HG02943 (cell line): ENCODE data around the gene RDH8.
"Not testable (repeated sequence)": the region's sequence is repeated elsewhere in the genome, so short reads cannot be mapped to it uniquely, and the experiment has no call there.

Experiments used
- ATAC-seq: cut with Tn5 transposase; IDR thresholded peaks from one replicate; pipeline ENCODE4 v1.9.1; 2021; ENCODE audit warnings: mild to moderate bottlenecking, low read depth, moderate library complexity; ENCODE audit not compliant: unreplicated experiment

Gene RDH8

DNA sequence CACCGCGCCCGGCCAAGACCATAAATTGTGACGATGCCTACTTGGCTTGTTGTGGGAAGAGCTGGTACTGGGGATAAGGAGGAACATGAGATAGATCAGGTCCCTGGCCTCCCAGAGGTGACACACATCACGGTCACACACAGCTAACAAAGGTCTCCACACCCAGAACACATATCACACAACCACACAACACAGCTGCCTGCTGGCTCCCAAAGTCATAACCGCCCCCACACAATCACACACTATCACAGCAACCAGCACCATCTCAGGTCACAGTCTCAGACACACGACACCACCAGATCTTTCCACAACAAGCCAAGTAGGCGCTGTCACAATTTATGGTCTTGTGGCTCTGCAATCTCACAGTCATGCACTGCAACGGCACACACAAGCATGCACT is 8.7 kb upstream of the RDH8 start:
- no peak for ATAC-seq

DNA sequence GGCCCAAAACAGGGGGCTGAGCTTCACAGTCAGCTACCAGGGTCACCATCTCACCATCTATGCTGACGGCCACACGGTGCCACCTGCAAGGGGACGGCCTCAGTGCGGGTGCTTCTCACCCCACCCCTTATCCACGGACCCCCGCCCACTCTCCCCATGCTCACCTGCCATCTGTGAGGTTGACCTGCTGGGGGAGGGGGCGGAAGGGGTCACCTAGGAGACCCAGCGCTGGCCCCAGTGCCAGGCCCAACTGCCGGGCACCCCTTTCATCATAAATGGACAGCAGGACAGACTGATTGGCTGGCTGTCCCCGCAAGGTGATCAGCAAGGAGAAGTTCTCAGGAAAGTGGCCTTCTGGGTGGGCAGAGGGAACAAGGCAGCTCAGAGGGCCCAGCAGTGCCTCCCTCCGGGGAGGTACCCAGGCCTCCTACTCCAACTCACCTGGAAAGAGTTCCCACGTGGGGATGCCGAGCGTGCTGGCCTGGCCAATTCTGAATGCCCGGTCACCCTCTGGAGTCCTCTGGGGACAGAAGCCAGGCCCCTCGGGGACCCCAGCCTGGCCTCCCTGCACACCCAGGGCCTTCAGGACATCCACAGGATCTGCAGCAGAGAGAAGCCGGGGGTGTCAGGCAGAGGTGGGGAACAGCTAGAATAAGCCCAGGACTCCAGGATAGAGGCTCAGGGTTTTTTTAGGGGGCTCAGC is 7.5 kb upstream of the RDH8 start:
- no peak for ATAC-seq

DNA sequence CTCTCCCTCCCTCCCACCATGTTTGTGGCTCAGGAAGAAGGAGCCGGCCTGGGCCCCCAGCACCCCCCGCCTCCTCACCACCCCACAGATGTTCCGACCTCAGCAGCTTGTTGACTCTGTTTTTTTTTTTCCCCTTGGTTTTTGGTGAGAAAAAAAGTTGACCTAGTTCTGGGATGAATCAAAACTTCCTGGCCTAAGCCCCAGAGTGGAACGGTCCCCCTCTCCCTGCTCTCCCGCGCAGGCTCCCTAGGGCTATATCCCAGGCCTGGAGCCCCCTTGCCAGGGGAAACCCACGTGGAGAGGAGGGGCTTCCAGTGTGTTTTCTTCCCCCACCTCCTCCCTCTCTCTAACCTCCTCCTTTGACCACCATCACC is 7.0 kb upstream of the RDH8 start:
- ATAC-seq: no peak

DNA sequence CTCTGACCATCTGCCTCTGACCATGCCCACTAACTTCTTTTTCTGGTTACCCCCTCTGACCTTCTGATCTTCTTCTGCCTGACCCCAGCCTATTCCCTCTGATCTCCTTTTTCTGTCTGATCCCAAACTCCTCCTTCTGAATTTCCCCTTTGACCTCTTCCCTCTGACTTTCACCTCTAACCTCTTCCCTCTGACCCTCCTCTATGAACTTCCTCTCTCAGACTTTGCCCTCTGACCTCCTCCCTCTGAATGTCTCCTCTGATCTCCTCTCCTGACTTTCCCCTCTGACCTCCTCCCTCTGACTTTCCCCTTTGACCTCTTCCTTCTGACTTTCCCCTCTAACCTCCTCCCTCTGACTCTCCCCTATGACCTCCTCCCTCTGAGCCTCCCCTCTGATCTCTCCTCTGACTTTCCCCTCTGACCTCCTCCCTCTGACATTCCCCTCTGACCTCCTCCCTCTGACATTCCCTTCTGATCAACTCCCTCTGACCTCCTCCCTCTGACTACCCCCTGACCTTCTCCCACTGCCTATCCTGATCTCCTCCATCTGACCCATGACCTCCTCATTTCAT is 6.4 kb upstream of the RDH8 start:
- ATAC-seq: no peak

DNA sequence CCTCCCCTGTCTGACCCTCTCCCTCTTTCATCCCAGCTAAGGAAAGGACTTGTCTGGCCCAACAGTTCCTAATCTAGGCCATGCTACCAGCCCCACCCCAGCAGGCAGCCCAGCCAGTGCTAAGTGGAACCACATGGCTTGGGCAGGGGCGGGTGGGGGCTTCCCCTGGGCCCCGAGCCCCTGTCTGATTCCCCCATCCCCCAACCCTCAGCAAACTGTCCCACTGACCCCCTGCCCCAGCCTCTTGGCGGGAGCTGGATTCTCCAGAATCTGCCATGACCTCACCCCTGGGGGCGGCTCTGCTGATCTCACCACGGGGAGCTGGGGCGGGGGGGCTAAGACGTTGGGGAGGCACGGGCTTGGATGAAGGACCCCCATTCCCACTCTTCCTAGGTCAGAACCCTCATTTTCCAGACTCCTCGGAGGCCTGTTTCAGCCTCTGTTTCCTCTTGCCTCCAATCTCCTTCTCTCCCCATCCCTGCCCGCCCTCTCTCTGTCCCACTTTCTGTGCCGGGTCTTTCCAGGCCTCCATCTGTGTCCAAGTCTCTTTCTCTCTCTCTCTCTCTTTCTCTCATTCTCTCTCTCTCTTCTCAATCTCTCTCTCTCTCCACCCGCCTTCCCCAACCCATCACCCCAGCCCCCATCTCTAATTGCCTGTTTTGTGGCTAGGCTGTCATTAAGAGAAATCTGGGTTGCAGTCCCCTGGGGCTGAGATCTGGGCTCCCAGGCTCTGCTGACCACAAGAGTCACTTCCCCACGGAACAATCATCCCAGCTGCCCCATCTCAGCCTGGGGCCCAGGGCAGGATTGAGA is 5.7 kb upstream of the RDH8 start:
- ATAC-seq: no peak

DNA sequence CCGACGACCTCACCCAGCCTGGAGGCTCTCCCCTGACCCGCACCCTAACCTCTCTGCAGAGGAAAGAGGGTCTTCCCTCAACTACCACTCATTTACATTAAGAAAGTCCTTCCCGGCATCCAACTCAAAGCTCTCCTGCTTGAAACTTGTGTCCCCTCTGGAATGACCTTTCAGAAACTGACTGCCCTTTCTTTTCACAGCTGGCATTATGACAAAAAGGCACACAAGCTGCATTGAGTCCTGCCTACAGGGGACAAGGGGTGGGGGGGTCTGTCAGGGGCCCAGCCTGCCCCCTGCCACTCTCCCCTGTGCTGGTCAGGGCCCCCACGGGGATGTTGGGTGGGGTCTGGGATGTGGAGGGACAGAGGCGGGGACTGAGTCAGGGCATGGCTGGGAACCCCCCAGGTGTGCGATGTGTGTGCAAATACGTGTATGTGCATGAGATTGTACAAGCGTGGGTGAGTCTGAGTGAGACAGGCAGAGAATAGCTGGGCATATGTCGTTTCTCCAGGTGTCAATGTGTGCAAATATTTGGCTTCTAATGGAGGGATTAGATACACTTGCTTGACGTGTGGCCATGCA is 5.0 kb upstream of the RDH8 start:
- no peak for ATAC-seq

DNA sequence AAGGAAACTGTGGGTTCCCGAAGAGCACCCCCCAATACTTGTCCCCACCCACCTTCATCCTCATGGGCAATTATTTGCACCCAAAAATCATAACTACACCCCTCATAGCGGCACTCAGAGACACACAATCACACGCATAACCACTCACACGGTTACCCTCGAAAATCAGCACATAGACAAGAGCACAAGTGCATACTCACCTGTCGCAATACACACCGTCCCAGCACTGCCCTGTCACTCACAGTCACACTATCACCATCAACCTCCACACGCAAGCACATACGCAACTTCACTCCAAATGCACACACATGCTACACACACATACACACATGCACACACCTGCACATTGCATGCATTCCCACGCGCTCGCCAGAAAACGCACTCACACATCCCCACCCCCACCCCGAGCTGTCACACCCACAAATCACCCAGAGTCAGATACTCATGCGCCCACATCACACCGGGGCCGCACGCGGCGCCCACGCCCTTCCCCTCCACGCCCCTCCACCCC is 3.5 kb upstream of the RDH8 start:
- ATAC-seq: no peak

DNA sequence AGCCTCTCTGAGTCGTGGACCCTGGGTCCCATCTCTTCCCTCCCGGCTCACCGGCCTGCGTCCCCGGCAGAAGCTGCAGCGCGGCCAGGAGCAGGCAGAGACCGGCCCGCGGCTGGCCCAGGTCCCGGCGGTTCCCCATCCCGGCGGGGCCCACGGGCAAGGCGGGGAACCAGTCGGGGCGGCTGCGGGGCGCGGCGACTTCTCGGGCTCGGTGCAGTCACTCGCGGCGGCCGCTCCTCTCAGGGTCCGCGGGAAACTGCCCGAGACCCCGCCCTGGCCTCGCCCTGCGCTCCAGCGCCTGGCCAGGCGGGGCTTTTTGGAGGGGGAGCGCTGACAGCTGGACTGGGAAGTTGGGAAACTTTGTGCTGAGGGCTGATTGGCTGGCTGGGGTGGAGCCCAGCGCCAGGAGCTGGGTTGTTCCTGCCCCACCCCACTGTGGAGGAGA is 3.0 kb upstream of the RDH8 start, which contains the start of gene COL5A3:
COL5A3 (minus strand) TSS at position 258 of the 445 bp plus-strand sequence; CDS start at position 139, 119 bp downstream.
- ATAC-seq: no peak

DNA sequence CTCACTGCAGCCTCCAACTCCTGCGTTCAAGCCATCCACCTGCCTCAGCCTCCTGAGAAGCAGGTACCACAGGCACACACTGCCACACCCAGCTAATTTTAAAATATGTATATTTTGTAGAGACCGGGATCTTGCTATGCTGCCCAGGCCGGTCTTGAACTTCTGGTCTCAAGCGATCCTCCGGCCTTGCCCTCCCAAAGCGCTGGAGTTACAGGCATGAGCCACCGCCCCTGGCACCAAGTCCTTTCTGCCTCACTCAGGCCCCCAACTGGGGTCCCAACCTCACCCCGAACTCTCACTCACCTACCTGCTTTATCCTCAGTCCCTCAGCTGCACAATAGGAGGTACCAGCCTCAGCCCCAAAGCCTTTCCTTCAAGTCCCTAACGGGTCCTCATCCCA is 2.3 kb upstream of the RDH8 start:
- no peak for ATAC-seq

DNA sequence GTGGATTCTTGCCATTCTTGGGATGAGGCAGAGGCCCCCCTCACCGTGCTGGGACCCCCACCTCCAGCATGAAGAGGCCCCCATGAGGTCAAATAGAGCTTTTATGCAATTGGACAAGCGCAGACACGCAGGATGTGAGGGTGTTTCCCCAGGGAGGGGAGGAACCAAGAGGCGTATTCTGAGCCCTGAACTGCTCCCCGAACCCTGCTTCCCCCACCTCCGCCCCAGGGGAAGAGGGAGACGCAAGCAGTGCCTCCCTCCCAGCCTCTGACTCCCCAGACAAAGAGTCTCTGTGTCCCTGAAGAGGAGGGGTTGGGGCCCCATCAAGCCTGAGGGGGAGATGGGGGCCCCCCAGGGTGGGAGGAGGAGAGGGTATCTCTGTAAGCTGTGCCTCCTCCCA is 1.3 kb upstream of the RDH8 start:
- ATAC-seq: no peak

DNA sequence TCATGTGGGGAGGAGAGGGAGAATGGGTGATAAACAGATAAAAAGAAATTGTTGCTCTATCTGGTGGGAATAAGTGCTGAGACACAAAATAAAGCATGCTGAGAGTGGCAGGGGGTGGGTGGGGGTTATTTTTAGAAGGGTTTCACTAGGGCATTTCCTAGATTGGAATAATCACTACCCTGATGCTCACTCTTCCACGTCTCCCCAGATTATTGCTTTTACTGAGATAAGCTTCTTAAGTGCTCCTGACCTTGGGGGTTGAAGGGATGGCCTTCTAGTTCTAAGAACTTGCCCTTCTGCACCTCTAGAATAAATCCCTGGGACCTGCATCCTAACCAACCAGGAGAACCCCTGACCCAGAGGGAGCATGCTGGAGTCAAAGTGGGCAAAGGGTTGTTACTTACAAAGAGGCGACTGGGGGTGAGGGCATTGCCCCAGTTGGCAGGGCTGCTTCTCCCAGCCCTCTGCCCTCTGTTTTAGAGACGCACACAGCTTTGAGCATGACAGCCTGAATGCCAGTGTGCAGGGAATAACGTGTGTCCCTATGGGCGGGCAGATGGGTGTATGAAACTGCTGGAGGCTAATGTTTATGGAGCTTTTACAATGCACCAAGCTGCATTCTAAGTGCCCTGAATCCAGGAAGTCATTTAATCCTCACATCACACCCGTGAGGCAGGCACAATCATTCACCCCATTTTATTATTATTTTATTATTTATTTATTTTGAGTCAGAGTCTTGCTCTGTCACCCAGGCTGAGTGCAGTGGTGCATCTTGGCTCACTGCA is 743 bp downstream of the RDH8 start:
- no peak for ATAC-seq

DNA sequence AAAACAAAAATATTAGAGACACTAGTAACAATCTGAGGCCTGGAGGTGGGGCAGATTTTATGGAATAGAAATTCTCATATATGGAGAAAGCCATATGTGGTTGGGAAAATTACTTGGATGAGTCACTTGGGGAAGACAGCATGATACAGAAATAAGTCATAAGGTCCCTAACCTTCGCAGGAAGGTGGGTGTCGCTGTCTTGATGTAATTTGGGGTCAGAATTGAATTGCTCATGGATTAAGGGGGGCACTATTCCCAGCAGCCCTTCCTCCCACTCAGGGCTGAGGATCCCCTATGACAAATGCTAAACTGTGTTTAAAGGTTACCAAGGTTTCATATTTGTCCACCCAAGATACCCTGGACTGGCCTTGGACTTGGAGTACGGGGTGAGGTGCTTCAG is 5.0 kb downstream of the RDH8 start:
- no peak for ATAC-seq

DNA sequence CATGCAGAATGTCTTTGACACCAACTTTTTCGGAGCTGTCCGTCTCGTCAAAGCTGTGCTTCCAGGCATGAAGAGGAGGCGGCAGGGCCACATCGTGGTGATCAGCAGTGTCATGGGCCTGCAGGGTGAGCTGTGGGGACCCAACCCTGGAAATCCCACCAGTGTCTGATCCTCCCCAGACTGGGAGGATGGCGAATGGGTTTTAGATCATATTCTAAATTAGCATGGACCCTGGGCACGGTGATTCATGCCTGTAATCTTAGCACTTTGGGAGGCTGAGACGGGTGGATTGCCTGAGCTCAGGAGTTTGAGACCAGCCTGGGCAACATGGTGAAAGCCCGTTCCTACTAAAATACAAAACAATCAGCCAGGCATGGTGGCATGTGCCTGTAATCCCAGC is 5.5 kb downstream of the RDH8 start:
- no peak for ATAC-seq

DNA sequence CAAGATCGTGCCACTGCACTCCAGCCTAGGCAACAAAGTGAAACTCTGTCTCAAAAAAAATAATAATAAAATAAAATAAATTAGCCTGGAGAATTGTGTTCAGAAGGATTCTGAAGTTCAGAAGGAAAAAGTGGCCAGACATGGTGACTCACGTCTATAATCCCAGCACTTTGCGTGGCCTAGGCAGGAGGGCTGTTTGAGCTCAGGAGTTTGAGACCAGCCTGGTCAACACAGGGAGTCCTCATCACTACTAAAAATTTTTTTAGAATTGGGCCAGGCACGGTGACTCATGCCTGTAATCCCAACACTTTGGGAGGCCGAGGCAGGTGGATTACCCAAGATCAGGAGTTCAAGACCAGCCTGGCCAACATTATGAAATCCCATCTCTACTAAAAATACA is 6.0 kb downstream of the RDH8 start:
- no peak for ATAC-seq

DNA sequence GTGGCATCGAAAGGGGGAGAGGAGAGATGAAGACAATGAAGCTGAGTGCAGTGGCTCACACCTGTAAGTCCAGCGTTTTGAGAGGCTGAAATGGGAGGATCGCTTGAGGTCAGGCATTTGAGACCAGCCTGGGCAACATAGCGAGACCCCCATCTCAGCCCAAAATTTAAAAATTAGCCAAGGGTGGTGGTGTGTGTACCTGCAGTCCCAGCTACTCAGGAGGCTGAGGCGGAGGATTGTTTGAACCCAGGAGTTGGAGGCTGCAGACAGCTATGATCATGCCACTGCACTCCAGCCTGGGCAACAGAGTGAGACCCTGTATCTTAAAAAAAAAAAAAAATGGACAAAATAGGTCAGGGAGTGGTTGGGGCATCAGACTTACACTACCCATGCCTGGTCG is 7.6 kb downstream of the RDH8 start:
- ATAC-seq: no peak

DNA sequence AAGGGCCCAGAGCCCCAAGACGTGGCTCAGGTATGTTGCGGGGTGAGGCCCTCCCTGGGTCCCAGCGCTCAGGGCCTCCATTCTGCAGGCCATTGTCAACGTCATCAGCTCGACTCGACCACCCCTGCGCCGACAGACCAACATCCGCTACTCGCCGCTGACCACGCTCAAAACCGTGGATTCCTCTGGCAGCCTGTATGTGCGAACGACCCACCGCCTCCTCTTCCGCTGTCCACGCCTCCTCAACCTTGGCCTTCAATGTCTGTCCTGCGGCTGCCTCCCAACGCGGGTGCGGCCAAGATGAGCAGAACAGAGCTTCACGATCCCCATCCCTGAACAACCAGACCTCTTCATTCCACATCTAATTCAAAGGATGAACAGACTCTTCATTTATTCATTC is 8.2 kb downstream of the RDH8 start:
- ATAC-seq: no peak

DNA sequence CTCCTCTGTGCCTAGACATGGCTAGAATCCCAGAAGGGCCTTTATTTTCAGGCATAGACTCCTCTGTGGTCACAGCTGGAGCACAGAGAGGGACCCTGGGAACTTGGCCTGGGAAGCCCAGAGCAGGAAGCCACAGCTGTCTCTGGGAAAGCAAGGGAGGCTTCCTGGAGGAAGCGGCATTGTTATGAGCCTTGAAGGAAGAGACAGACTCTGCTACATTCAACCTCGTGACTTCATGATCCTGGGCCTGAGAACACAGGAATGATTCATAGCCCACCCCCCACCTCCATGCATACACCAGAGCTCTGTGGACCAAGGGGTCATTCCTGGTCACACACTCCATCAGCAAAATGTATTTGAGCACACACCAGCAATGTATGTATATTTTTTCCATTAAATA is 8.6 kb downstream of the RDH8 start:
- ATAC-seq: no peak

DNA sequence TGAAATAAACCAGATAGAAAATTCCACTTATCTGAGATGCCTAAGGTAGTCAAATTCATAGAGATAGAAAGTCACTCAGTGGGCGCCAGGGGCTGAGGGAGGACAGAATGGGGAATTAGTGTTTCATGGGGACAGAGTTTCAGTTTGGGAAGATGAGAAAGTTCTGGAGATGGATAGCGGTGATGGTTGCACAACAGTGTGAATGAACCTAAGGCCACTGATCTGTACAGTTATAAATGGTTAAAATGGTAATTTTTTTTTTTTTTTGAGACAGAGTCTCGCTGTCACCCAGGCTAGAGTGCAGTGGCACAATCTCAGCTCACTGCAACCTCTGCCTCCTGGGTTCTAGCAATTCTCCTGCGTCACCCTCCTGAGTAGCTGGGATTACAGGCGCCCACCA is 9.8 kb downstream of the RDH8 start:
- not testable (repeated sequence) for ATAC-seq

DNA sequence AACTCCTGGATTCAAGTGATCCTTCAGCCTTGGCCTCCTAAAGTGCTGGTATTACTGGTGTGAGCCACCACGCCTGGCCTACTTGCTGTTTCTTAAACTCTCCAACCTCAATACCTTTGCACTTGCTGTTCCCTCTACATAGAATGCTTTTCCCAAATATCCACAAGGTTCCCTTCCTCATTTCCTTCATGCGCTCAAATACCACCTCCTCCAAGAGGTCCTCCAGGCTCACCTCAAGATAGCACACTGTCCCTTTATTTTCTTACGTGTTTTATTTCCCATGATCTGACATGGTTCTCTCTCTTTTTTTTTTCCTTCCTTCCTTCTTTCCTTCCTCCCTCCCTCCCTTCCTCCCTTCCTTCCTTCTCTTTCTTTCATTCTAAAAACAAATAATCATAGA is 13.5 kb downstream of the RDH8 start:
- ATAC-seq: no peak
